HG03460 (cell line): Measurements from ENCODE around the gene TNFAIP8L1.

Experiments used
- ATAC-seq: cut with Tn5 transposase; IDR thresholded peaks from one replicate; pipeline ENCODE4 v1.9.1; 2021; ENCODE audit not compliant: unreplicated experiment

The TNFAIP8L1 gene

DNA sequence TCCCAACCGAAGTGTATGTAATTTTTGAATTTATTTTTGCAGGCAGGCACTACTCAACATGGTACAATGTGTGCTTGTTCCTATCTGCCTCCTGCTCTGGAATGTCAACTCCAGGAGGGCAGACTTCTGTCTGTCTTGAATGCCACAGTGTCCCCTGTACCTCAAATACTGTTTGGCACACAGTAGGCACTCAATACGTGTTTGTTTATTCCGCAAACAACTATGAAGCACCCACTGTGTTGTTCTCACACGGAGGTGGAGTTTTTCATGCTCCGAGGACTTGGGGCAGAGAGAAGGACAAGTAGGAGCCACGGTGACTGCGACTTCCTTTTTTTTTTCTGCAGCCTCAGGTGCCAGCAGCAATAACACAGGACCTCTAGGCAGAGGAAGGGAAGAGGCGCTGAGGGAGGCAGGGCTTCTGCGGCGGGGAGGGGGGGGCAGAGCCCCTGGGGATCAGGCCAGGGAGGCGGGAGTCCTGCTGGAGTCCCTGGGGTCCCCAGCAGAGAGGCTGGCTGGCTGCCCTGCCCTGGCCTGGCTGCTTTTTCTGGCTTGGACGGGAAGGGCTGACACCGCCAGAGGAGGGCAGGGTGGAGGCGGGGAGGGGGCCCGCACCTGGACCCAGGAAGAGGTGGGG lies 29.3 kb upstream of the TNFAIP8L1 start:
- ATAC-seq, result no peak

DNA sequence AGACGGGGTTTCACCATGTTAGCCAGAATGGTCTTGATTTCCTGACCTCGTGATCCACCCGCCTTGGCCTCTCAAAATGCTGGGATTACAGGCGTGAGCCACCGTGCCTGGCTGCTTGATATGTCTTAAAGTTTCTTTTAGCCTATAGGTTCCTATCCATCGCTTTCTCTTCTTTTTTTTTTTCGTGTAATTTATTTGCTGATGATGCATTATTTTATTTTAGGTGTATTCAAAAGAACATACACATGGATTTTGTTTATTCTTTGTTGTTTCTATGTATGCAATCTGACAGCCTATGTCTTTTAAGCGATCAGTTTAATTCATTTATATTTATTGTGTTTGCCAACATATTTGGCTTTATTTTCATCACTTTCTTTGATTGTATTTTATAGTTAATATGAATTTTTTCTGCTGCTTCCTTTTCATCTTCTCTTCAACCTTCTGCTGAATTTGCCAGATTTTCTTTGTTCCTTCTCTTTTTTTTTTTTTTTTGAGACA lies 26.0 kb upstream of the TNFAIP8L1 start:
- ATAC-seq, result no peak

DNA sequence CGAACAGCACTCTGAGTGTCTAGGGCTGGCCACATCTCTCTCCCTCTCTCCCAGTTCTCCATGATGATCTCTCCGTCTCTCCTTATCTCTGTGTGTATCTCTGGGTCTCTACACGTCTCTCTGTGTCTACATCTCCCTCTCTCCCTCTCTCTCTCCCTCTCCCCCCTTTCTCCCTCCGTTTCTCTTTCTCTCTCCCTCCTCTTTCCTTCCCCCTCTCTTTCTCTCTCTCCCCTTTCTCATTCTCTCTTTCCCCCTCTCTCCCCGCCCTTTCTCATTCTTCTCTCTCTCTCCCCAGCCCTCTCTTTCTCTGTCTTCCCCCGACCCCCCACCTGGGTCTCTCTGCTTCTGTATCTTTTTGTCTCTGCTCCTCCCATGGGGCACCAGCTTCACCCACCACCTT lies 21.3 kb upstream of the TNFAIP8L1 start:
- ATAC-seq, result no peak

DNA sequence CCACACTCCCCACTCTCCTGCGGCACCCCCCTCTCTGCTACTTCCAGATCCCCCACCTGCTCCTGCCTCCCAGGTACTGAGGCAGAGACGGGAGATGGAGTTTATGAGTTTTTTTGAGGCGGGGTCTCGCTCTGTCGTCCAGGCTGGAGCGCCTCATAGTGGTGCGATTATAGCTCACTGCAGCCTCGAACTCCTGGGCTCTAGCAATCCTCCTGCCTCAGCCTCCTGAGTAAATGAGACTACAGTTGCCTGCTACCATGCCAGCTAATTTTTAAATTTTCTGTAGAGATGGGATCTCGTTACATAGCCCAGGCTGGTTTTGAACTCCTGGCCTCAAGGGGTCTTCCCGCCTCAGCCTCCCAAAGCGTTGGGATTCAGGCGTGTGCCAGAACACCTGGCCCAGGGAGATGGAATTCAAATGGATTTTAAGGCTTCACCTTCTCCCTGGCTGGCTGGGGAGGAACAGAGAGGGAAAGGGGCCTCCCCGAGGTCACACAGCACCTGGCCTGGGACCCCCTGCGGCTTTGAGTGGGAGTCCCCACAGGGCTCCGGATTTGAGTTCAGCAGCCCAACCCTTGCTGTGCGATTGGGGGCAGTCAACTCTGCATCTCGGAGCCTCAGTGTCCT lies 19.5 kb upstream of the TNFAIP8L1 start:
- no peak for ATAC-seq

- no peak for ATAC-seq
Observed at GRCh38 chr19:4620675-4621074, 18.6 kb upstream of the TNFAIP8L1 start.

- no peak for ATAC-seq
Observed at GRCh38 chr19:4622695-4623421, 16.5 kb upstream of the TNFAIP8L1 start.

DNA sequence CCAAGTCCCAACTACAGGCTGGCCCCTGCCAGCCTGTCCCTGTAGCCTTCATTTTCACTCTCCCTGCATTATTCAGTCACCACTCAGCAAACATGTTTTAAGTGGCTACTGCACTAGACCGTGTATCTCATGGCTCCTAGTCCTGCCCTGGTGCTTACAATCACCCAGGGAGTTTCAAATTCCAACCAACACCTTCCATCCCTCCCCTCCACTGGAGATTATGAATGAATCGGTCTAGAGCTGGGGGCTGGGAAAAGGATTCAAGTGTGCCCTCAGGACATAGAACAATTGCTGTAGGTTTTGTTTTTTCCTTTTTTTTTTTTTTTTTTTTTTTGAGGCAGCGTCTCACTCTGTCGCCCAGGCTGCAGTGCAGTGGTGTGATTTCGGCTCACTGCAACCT lies 15.0 kb upstream of the TNFAIP8L1 start:
- ATAC-seq, result no peak

DNA sequence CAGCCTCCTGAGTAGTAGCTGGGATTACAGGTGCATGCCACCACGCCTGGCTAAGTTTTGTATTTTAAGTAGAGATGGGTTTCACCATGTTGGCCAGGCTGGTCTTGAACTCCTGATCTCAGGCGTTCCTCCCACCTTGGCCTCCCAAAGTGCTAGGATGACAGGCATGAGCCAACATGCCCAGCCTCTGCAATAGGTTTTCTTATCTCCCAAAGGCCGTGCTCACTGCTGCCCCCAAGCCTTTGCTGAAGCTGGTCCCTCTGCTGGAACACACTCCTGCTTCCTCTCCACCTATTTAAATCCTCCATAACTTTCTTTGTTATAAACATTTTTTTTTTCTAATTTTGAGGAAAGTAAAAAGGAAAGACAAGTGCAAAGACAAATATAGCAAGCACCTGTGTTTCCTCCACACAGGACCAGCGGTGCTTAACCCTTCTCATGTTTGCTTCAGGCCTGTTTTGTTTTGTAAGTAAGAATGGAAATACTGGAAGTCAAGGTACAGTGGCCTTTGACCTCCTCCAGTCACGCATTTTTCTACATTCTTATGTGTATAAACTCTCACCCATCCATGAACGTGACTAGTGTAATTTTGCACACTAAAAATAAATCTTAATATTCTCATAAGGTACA lies 14.5 kb upstream of the TNFAIP8L1 start:
- no peak for ATAC-seq

DNA sequence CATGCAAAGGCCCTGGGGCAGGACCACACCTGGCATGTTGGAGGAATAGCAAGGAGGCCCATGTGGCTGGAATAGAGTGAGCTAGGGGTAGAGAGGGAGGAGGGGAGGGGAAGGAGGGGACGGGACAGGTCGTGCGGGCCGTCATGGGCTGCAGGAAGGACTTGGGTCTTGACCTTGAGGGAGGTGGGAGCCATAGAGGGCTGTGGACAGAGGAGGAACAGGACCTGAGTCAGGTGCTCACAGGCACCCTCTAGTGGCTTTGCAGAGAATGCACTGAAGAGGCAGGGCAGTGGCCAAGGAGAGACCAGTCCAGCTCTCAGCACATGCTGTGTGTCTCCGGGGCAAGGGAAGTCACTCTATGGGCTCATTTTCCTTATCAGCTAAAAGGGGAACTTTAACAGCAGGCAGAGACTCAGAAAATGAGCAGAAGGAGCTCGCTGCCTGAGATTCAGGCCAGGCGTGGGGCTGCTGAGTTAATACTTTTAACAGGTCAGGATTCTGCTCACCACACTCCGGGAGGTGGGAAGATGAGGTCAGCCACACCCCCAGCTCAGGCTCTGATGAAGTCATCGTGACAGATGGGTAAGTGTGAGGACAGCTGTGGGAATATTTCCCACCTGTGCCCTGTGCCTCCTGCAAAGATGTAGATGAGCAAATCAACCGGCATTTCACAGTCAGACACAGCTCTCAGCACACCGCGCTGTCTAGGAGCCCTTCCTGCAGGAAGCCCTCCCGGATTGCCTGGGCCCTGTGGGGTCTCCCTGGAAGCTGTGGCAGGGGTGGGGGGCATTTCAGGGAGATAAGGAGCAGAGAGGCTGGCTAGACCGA lies 6.0 kb upstream of the TNFAIP8L1 start:
- ATAC-seq, result no peak

DNA sequence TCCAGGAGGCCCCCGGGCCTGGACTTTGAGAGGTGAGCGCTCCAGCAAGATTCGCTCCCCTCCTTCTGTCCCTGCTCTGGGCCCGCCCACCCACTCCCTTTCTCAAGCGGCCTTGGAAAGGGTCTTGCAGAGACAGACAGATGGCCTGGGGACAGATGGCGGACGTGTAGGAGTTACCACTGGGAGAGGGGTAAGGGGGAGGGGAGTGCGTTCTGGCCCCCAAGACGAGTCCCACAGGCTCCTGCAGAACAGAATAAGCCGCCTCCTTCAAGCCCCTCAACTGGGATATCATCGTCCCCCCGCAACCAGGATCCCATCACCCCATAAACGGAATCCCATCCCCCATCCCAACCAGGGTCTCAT lies 3.6 kb upstream of the TNFAIP8L1 start:
- no peak for ATAC-seq

- no peak for ATAC-seq
Observed at GRCh38 chr19:4636151-4636717, 3.1 kb upstream of the TNFAIP8L1 start.

- no peak for ATAC-seq
Observed at GRCh38 chr19:4636761-4637160, 2.6 kb upstream of the TNFAIP8L1 start.

DNA sequence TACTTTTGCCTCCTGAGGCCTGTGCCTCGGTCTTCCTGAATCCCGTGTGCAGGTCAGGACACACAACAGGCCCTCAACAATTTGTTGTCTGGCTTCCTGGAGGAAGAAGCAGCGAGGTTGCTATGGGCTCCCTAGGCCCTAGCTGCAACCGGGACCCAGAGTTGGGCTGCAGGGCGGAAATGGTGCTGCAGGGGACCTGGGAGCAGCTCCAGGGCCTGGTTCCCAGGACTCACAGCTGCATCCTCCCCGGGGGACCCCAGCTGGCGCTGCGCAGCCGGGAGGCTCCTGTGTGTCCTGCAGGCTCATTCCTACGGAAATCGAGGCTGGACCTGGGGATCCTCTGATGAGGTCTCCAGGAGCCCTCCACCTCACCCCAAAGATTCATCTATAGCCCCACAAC lies 999 bp upstream of the TNFAIP8L1 start:
- ATAC-seq, result no peak

DNA sequence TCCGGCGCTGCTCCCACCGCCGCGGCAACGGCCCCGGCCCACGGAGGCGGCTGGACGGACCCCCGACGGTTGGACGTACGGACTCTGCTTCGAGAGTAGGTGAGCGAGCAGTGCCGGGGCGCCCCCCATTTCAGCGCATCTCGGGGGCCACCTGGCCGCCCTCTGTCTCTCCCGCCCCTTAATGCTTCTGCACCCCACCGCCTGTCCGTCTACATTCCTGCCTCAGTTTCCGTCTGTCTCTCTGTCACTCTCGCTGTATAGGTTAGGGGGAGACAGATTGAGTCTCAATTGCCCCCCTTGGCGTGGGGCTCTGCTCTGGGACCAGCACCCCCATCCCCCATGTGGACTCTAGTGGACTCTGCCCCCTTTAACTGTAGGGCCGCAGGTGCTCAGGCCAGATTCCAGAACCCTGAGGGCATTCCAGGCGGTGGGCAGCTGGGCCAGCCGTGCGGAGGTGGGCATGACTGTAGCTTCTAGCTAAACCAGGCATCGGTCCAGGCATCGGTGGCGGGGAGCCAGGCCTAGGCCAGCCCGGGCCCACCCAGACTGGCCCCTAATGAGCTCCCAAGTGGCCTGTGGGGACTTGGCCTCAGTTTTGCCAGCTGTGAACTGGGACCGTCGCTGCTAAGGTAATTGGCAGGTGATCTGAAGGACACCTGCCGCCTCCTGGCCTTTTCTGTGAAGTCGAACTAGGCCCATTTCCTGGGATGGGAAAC lies 373 bp downstream of the TNFAIP8L1 start:
- ATAC-seq, result peak; percentile 21

- ATAC-seq, result no peak
Observed at GRCh38 chr19:4640247-4641000, 1.1 kb downstream of the TNFAIP8L1 start.

DNA sequence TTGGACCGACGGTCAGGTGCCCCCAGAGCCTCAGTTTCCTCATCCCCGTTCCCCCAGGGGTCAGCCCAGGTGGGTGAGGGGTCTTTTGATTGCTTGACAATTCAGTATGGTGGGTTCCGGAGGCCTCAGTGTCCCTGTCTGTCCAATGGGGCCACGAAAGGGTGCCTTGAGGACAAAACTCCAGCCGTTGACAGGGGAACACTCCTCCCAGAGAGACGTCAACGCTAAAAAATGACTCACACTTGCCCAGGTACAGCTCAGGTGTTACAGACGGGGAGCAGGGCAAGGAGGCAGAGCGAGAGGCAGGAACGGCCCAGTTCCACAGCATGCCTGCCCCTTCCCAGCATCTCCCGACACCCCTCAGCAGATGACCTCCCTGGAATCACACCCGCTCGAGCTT lies 1.8 kb downstream of the TNFAIP8L1 start:
- ATAC-seq, result no peak

GRCh38 chr19:4642625-4643024 lies 3.3 kb downstream of the TNFAIP8L1 start:
- ATAC-seq, result no peak

DNA sequence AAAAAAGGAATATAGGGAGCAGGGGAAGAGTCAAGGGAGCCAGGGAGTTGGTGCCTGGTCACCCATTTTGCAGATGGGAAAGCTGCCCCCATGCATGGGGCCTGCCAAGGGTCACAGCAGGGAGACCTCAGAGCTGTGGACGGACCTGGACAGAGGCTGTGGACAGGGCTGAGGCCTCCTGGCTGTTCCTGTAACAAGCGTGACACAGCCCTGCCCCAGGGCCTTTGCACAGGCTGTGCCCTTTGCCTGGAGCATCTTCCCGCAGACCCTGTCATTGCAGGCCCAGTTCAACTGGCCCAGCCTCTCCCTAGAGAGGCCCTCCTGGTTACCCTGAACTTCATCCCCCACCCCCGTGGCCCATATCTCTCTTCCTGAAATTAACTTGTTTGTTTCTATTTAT lies 6.4 kb downstream of the TNFAIP8L1 start:
- ATAC-seq, result no peak
